ENCODE measurements around the gene NXN. TPM values are rescaled to one million over a fixed set of nuclear protein-coding genes. Genes with fewer than 3 reads are reported as not detected.
A peak's percentile ranks its signal among the peaks of the same experiment; 100 is the strongest.
"Not testable (repeated sequence)": the region's sequence is repeated elsewhere in the genome, so short reads cannot be mapped to it uniquely, and the experiment has no call there.

The NXN gene
- polyA plus RNA-seq, 1 donor: 51.3 TPM

- no peak for DNase-seq (ENCODE audit: low read depth)
These were observed 115.7 kb downstream of the NXN start for GRCh38 chr17:863880-864279.

GRCh38 chr17:862582-862981 lies 117.0 kb downstream of the NXN start:
- DNase-seq (ENCODE audit: low read depth): no peak

GRCh38 chr17:861364-861763 lies 118.2 kb downstream of the NXN start:
- DNase-seq (ENCODE audit: low read depth): peak; percentile 92

- DNase-seq (ENCODE audit: low read depth): no peak
These were observed 118.8 kb downstream of the NXN start for GRCh38 chr17:860805-861204.

- DNase-seq (ENCODE audit: low read depth): no peak
These were observed 119.8 kb downstream of the NXN start for GRCh38 chr17:859824-860195.

- DNase-seq (ENCODE audit: low read depth): no peak
These were observed 120.3 kb downstream of the NXN start for GRCh38 chr17:859061-859823.

GRCh38 chr17:856149-856548 lies 123.4 kb downstream of the NXN start:
- DNase-seq (ENCODE audit: low read depth): no peak

GRCh38 chr17:855569-855968 lies 124.0 kb downstream of the NXN start:
- DNase-seq (ENCODE audit: low read depth): no peak

GRCh38 chr17:852850-853249 lies 126.7 kb downstream of the NXN start:
- DNase-seq (ENCODE audit: low read depth): not testable (repeated sequence)

GRCh38 chr17:852349-852748 lies 127.2 kb downstream of the NXN start:
- no peak for DNase-seq (ENCODE audit: low read depth)

- DNase-seq (ENCODE audit: low read depth): no peak
These were observed 127.7 kb downstream of the NXN start for GRCh38 chr17:851924-852323.

GRCh38 chr17:850851-851763 lies 128.5 kb downstream of the NXN start:
- no peak for DNase-seq (ENCODE audit: low read depth)

- DNase-seq (ENCODE audit: low read depth): no peak
These were observed 129.3 kb downstream of the NXN start for GRCh38 chr17:850086-850850.

GRCh38 chr17:848402-848801 lies 131.2 kb downstream of the NXN start:
- no peak for DNase-seq (ENCODE audit: low read depth)

- DNase-seq (ENCODE audit: low read depth): no peak
These were observed 132.4 kb downstream of the NXN start for GRCh38 chr17:846901-847843.

- DNase-seq (ENCODE audit: low read depth): no peak
These were observed 138.3 kb downstream of the NXN start for GRCh38 chr17:841313-841712.

- DNase-seq (ENCODE audit: low read depth): no peak
These were observed 141.1 kb downstream of the NXN start for GRCh38 chr17:838486-838885.

GRCh38 chr17:836151-836550 lies 143.4 kb downstream of the NXN start:
- DNase-seq (ENCODE audit: low read depth): no peak

GRCh38 chr17:835721-836120 lies 143.9 kb downstream of the NXN start:
- not testable (repeated sequence) for DNase-seq (ENCODE audit: low read depth)

GRCh38 chr17:835263-835662 lies 144.3 kb downstream of the NXN start:
- no peak for DNase-seq (ENCODE audit: low read depth)

- no peak for DNase-seq (ENCODE audit: low read depth)
These were observed 145.4 kb downstream of the NXN start for GRCh38 chr17:834136-834535.

Measured in forelimb muscle (tissue), 1 donor.